Hepatic stellate cell (primary cell): ENCODE measurements around the gene MED26.
A peak's percentile ranks its signal among the peaks of the same experiment; 100 is the strongest.
"Not testable (repeated sequence)": the region's sequence is repeated elsewhere in the genome, so short reads cannot be mapped to it uniquely, and the experiment has no call there.

ENCODE experiments used
- DNase-seq: peaks from one replicate; pipeline ENCODE4 v3.0.0; 2011; ENCODE audit warnings: low spot score

The MED26 gene

DNA sequence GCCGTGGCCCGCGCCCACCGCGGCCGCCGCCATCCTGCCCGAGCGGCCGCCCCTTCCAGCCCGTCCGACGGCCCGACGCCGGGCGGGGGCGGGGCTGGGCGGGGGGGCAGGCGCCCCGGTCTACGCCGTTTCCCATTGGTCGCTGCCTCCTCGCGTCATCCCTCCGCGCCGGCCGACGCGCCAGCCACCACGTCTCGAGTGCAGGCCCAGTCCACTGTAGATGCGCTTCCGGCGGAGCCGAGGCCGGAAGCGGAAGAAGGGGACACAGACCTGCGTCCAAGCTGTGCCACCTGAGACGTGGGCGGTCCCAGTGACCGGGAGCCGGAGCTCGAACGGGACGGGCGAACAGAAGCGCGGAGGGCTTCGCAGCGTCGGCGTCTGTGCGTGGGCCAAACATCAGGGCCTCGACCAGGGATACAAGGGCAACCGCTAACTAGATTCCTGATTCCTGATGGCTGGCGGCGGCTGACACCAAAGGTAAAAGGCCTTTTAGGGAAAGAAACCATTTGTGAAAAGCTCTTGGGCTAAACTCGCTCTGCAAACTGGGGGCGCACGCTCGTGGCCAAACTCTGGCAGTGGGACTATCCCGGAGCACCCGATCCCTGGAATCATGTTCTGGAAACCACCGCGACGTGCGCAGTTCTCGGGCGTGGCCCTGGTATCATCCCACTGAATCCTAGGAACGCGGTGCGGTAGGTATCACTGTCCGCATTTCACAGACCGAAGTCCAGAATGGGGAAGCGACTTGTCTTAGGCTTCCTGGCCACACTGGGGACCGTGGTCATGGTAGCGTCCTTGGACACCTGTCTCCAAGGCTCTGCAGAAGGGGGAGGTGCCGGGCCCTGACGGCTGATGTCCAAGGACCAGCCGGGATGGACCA, 55.4 kb downstream of the MED26 start, which contains the start of gene SLC35E1:
TSS of gene SLC35E1 (minus strand) at position 84 of the 880 bp plus-strand sequence. CDS start at position 33, 51 bp downstream.
- DNase-seq = peak; percentile 100

DNA sequence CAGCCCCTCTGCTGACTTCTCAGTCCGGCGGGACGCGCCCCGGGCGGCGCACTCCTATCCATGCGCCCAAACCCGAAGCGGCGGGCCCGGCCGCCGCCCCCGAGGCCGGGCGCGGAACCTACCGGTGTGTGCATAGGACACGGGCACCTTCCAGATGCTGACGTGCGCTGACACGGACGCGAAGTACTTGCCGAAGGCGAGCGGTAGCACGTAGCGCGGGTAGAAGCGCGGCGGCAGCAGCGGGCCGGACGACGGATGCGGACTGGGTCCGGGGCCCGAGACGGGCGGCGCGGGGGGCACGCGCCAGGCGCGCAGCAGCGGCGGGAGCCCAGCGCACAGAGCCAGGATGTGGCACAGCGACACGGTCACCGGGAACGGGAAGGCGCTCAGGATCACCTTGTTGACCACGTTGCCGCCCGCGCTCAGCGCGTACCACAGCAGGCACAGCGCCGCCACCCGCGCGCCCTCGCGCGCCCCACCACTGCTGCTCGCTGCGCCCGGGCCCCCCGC, 56.1 kb downstream of the MED26 start:
- DNase-seq = peak; percentile 26

DNA sequence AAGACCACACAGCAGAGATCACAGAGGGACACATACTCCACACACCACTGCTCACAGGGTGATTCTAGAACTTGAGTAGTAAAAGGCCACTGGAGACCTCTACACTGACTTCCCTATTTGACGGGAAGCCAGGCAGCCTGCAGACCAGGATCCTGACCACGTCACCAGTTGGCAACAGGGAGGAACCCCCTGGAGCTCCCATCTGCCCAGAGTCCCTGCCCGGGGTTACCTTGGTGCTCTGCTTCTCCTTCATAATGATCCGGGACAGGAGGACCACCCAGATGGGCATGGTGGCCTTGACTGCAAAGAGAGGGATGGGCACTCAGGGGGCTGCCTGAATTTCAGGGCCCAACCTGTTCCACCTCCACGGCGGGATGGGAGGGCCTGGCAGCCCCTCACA, 56.7 kb downstream of the MED26 start:
- DNase-seq = peak; percentile 54

DNA sequence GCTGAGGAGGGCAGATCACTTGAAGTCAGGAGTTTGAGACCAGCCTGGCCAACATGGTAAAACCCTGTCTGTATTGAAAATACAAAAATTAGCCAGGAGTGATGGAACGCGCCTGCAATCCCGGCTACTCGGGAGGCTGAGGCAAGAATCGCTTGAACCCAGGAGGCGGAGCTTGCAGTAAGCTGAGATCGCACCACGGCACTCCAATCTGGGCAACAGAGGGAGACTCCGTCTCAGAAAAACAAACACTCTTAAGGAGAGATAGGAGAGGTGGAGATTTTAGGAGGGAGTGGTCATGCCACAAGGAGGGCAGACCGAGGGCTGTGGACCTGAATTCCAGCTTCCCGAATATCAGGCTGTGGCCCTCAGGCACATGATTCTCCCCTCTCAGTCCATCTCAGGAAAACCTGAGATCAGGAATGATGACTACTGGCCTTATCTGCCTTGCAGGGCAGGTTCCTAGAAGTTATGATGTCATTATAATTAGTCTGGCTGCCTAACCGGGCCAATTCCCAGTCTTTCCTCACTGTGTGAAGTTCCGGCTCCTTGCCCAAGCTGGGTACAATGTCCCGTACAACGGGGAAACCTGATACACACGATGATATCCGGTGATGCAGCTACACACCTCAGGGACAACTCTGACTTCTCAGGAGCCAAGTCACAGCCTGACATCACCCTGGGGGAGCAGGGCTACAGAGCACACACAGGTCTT, 58.2 kb downstream of the MED26 start:
- DNase-seq = no peak

DNA sequence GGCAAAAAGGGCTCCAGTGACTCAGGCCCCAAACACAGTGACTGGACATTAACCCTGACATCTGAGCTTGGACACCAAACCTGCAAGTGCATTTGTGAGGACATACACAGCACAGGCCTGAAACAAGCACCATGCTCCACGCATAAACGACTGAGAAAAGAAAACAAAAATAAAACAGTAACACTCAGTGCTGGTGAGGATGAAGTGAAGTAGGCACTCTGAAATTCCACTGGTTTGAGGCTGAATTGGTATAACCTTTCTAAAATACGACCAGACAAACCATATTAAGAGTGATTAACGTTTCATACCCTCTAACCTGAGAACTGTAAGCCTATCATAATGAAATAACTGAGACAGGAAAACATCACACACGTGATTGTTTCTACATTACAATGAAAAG, 61.3 kb downstream of the MED26 start:
- no peak for DNase-seq

DNA sequence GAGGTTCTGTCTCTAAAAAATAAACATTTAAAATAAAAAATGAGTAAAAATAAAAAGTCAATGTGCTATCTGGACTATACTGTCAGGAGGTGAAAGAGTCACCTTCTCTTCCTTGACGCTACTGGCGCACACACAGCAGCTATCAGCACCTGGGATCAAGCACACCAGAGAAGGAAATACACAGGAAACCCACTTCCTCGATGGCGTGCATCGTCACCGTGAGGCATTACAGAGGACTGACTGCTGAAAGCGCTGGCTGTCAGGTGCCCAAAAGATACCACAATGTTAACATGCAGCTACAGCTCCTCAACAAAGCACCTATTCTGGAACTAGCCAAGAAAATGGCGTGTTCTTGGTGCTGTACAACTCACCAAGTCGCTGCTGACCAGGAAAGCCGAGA, 61.8 kb downstream of the MED26 start:
- DNase-seq = no peak

DNA sequence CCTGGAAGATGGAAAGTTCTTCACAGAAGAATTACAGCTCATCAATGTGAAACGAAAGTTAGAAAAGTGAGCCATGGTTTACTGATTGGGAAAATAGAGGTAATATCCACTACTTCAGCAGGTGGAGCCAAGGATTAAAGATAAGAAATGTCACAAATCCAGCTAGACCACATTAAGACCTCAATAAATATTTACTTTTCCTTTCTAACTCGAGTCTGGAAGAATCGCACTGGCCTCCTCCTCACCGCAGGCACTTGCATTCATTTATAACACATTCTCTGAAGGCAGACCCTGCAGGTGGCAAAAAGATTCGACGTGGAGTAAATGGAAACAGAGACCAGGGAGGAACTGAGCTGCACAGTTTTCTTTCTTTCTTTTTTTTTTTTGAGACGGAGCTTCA, 63.2 kb downstream of the MED26 start:
- DNase-seq = no peak

DNA sequence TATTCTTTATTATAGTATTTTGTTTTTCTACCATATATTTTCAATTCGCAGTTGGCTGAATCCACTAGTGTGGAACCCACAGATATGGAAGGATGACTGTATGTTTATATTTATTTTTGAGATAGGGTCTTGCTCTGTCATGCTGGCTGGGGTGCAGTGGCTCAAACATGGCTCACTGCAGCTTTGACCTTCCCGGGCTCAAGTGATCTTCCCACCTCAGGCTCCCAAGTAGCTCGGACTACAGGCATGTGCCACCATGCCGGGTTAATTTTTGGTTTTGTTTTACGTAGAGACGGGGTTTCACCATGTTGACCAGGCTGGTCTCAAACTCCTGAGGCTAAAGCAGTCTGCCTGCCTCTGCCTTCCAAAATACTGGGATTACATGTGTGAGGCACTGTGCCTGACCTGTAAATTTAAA, 65.4 kb downstream of the MED26 start:
- DNase-seq = no peak

DNA sequence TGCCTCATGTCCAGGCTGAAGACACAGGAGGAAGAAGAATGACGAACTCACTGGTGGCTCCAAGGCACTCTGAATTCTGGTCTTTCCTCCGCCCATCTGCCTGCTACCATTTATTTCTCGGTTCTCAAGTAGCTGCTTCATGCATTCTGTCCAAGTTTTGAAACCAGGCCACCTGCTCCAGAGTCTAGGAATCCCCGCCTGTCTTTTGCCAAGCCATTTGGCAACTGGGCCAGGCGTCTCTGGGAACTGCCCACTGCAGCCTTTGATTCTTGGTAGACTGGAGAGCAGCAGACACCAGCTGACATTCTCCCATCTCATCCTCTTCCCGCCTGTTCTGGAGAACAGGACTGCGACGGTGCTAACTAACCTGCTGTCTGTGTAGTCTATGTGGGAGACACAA, 66.6 kb downstream of the MED26 start:
- no peak for DNase-seq

DNA sequence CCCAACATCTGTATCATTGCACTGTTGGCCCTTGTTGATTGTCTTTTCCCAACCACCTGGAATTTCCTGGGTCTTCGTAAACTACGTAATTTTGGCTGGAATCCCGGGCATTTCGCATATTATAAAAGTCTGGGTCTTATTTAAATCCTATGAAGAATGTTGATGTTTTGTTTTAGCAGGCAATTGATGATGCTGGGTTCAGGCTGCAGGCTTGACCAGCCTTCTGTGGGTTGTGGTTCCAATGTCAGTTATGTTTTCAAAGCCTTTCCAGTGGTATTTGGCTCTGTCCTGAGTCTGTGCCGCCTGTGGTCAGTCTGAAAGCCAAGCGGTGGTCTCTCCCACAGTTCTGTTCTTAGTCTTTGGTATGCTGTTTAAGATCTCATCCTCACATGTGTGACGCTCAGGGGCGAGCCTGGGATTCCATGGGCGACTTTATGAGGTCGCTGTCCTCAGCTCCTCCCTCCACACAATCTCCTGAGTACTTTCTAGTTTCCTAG, 68.2 kb downstream of the MED26 start:
- no peak for DNase-seq

DNA sequence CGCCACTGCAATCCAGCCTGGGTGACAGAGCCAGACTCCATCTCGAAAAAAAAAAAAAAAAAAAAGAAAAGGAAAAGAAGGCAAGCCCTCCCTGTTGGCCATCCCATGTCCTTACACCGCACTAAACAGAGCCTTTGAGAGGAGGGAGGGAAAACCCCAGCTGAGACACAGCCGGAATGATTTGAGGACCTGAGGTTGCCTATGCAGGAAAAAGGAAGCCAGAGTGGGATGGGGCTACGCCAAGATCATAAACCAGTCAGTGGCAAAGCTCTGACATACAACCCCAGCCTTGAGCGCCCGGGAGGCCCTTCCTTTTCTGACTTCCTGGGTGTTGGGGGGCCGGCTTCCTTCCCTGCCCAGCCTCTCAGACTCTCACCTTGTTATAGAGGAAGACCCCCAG, 73.2 kb downstream of the MED26 start:
- no peak for DNase-seq

DNA sequence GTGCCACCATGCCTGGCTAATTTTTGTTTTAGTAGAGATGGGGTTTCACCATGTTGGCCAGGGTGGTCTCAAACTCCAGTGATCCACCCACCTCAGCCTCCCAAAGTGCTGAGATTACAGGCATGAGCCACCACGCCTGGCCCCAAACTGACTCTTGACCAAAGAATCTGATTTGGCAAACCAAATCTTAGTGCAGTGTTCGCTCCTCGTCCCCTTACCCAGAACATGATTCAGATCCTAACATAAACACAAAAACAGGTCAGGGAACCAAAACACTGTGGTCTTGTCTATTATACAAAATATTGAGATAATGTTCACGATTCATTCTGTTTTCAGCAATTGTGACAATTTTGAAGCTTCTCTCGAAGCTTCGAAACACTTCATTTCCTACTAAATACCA, 76.1 kb downstream of the MED26 start:
- DNase-seq = not testable (repeated sequence)

DNA sequence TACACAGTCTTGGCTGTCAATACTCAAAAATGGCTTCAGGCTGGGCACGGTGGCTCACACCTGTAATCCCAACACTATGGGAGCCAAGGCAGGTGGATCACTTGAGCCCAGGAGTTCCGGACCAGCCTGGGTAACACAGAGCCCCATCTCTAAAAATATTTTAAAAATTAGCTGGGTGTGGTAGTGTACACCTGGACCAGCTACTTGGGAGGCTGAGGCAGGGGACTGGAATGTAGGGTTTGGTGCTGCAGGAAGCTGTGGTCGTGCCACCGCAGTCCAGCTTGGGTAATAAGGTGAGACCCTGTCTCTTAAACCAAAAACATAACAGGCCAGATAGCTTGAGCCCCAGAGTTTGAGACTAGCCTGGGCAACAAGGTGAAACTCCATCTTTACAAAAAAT, 79.0 kb downstream of the MED26 start:
- no peak for DNase-seq

DNA sequence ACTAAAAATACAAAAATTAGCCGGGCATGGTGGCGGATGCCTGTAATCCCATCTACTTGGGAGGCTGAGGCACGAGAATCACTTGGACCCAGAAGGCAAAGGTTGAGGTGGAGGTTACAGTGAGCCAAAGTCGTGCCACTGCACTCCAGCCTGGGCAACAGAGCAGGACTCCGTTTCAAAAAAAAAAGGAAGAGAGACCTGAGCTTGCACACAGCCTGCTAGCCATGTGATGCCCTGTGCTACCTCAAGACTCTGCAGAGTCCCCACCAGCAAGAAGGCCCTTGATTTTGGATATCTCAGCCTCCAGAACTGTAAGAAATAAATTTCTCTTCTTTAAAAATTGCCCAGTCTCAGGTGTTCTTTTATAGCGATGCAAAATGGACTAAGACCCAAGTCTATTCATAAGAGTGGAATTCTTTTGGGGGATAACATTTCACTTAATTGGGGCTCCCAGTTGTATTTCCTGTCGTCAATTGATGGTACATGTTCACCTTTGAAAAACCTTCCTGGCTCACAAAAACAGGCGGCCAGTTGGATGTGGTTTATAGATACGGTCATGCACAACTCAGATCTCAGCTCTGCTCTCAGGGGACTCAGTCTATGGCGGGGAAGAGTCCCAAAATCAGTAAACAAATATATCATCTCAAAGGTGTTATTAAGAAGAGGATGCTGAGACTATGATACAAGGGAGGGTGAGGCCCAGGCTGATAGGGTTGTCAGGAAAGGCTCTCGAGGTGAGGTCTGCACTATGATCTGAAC, 83.4 kb downstream of the MED26 start:
- no peak for DNase-seq

DNA sequence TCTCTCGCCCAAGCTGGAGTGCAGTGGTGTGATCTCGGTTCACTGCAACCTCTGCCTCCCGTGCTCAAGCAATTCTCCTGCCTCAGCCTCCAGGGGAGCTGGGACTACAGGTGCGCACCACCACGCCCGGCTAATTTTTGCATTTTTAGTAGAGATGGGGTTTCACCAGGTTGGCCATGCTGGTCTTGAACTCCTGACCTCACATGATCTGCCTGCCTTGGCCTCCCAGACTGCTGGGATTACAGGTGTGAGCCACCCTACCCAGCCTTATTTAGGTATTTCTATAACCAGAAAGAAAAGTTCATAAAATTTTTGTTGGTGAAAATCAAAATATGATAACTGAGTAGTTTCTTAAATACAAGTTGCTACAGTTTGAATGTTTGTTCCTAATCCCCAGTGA, 84.3 kb downstream of the MED26 start:
- DNase-seq = not testable (repeated sequence)

DNA sequence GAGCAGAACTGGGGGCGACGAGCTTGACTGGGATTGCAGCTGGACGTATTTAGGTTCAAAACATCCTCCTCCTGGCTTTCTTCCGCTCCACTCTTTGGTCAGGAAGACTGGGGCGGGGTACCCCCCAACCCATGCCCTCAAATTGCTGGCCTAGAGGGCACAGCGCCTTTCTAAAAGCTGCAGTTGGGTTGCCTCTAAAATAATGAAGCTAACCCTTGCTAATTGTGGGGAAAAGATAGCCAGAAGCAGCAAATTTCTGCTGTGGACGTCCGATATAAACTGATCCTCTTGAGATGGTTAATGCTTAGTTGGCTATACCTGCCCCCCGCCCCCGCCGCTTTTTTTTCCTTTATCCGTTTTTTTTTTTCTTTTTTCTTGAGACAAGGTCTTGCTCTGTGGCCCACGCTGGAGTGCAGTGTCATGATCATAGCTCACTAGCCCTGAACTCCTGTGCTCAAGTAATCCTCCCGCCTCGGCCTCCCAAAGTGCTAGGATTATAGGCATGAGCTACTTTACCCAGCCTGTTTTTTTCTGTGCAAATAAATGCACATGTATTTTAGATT, 85.0 kb downstream of the MED26 start:
- DNase-seq = no peak

DNA sequence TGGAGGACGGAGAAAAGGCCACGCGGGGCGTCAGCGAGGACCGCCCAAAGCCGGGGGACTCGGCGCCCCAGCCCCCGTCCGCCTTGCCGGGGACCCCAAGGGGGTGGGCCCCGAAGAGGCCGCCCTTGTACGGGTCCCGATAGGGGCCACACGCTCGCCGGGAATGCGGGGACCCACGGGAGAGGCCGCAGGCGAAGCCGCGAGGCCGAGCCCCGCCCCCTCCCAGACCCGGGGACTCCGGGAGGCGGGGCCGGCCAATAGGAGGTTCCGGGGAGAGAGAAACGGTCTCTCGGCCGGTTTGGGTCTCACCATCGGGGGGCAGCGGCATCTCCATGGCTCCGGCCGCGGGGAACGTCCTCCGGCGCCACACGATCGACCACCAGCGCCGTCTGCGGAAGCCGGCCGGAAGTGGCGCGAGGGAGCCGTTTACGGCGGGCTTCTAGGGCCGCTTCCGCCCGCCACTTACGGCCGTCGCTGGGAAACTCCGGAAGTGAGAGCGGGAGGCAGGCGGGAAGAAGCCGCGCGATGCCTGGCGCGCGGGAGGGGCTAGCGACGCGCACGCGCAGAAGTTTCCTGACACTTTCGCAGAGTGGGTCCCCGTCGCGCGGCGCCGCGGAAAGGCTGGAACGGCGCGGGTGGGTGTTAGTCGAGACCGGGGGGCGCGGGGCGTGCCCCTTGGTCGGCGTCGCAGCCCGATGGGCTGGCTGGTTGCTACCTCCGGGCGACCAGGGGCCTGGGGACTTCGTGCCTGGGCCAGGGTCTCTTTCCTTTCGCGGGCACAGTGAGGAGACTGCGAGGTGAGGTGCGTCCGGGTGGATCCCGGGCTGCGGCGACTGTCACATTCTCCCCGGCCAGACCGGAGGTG, 85.7 kb downstream of the MED26 start, which contains the start of gene CHERP:
TSS of gene CHERP (minus strand) at position 393 of the 865 bp plus-strand sequence. CDS start at position 334, 59 bp downstream.
- peak; percentile 94 for DNase-seq

DNA sequence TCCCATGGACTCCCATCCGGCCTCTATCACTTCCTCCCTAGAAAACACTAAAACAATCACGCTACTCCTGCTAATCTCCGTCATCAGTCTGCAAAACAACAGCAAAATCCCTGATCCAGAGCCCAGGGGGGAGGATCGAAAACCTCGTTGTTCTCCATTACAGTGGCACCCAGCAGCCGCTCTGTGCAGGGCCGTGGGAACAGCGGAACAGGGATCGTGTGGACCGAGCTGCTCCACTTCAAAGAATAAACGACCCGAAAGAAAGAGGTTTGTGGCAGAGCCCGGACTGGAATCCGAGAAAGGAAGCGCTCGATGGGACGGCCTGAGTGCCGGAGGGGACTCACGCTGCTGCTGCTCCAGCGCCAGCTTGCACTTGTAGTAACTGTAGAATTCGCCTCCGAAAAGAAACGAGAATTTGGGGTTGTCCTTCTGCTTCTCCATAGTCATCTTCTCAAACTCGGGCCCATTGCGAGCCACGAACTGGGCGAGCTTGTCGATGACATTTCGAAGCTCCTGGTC, 86.4 kb downstream of the MED26 start:
- DNase-seq = no peak

DNA sequence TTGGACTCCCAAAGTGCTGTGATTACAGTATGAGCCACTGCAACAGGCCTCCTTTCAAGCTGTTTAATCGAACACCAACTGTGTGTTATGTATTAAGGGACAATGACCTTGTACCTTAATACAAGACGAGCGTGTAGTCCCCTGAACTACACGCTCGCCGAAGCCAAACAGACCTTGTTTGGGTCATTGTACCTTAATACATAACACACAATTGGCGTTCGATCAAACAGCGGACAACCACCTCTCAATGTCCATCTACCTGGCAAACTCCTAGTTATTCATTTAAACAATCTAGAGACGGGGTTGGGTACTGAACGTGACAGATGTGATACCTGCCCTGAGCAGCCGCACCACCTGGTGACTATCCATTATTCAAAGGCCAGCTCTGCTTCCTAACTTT, 87.1 kb downstream of the MED26 start:
- DNase-seq = no peak

DNA sequence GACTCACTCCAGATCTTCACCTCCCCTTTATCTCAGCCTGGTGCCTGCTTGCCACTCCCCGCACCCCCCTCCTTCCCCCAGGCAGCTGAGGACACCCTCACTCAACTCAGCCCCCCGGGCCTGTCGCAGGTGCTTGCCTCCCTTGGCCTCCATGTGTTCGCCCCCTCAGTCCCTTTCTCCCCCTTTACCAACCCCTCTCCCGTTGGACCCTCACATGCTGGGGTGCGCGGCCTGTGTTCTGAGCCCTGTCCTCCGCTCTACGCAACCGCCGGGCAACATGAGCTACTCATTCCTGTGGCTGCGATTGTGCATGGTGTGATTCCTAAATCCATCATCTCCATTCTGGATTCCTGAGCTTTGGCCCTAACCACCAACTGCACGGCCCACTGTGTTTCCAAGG, 90.9 kb downstream of the MED26 start:
- no peak for DNase-seq
